OCI-LY7 (cell line): ENCODE data around the gene C2CD4A. TPM values are rescaled to one million over a fixed set of nuclear protein-coding genes. Genes with fewer than 3 reads are reported as not detected.

Experiments used
- BruUV-seq: library from RNA; stranded (reverse); fragments of 400-500 nt; replicated peaks from 2 replicates; lab custom pipeline; 2021; lab: Mats Ljungman, UMichigan
- CTCF ChIA-PET: fragments of 300-600 bp; sonication (Branson Sonifier 250); formaldehyde crosslinking; loops from one replicate; lab custom pipeline; 2022; ENCODE audit warnings: antibody characterized with exemption; ENCODE audit not compliant: unreplicated experiment; lab: Charles Lee
- POLR2A ChIA-PET: fragments of 300-600 bp; sonication (Branson Sonifier 250); formaldehyde crosslinking; loops from one replicate; lab custom pipeline; 2022; ENCODE audit warnings: antibody characterized with exemption; lab: Charles Lee
- DNase-seq: peaks from one replicate; pipeline ENCODE4 v3.0.0-alpha.2; 2015; ENCODE audit warnings: low spot score
- H2AFZ ChIP-seq: fragments of 200-600 bp; sonication (generic), shearing (Covaris generic); 2 replicates; pipeline ENCODE4 v1.6.1; 2014; ENCODE audit warnings: mild to moderate bottlenecking, antibody characterized with exemption, low read length, moderate library complexity
- H3K27ac ChIP-seq: fragments of 200-600 bp; sonication (generic); 2 replicates; pipeline ENCODE4 v1.5.1; 2014; ENCODE audit warnings: mixed run types, low read depth, mild to moderate bottlenecking, moderate library complexity, low read length, inconsistent platforms; ENCODE audit not compliant: poor library complexity, severe bottlenecking
- H3K36me3 ChIP-seq: fragments of 200-600 bp; sonication (generic); 2 replicates; pipeline ENCODE4 v1.6.1; 2014; ENCODE audit warnings: mild to moderate bottlenecking, antibody characterized with exemption, low read length, moderate library complexity, mixed read lengths; ENCODE audit not compliant: insufficient read depth
- H3K4me1 ChIP-seq: fragments of 200-600 bp; sonication (generic); 2 replicates; pipeline ENCODE4 v1.5.1; 2014; ENCODE audit warnings: mild to moderate bottlenecking, low read length; ENCODE audit not compliant: insufficient read depth, poor library complexity, severe bottlenecking
- H3K4me2 ChIP-seq: fragments of 200-600 bp; sonication (generic); 2 replicates; pipeline ENCODE4 v1.6.1; 2014; ENCODE audit warnings: mild to moderate bottlenecking, low read length
- H3K4me3 ChIP-seq: fragments of 200-600 bp; sonication (generic); 2 replicates; pipeline ENCODE4 v1.5.1; 2014; ENCODE audit warnings: mild to moderate bottlenecking, low read depth, low read length; ENCODE audit not compliant: poor library complexity, severe bottlenecking
- H3K79me2 ChIP-seq: fragments of 200-600 bp; sonication (generic); 2 replicates; pipeline ENCODE4 v1.6.1; 2016; ENCODE audit warnings: low read depth, mild to moderate bottlenecking, low read length, moderate library complexity, mixed read lengths; ENCODE audit not compliant: insufficient read depth
- H3K9me2 ChIP-seq: fragments of 200-600 bp; sonication (generic); 2 replicates; pipeline ENCODE4 v1.6.1; 2016; ENCODE audit warnings: mild to moderate bottlenecking, low read length, mixed read lengths; ENCODE audit not compliant: insufficient read depth
- H3K9me3 ChIP-seq: fragments of 200-600 bp; sonication (generic); 2 replicates; pipeline ENCODE4 v1.6.1; 2014; ENCODE audit warnings: mild to moderate bottlenecking, mixed run types, low read length, mixed read lengths
- H4K20me1 ChIP-seq: fragments of 200-600 bp; sonication (generic); 2 replicates; pipeline ENCODE4 v1.6.1; 2014; ENCODE audit warnings: mild to moderate bottlenecking, antibody characterized with exemption, low read length, moderate library complexity, mixed read lengths; ENCODE audit not compliant: insufficient read depth
- CTCF ChIP-seq: fragments of 200-600 bp; sonication (generic); conservative IDR thresholded peaks from 2 replicates; pipeline ENCODE4 v1.5.1; 2014; ENCODE audit warnings: mild to moderate bottlenecking, antibody characterized with exemption, low read length, moderate library complexity, mixed read lengths
- EZH2phosphoT487 ChIP-seq: fragments of 200-600 bp; sonication (generic); IDR thresholded peaks from 2 replicates; pipeline ENCODE4 v1.6.1; 2018; ENCODE audit warnings: low read depth, borderline replicate concordance, mild to moderate bottlenecking, mixed run types, antibody characterized with exemption, low read length, moderate library complexity, mixed read lengths
- intact Hi-C: fragments of 100-400 bp; cut with micrococcal nuclease; formaldehyde crosslinking; loops from one replicate; pipeline ENCODE4 v1.10.0; 2022; ENCODE audit not compliant: unreplicated experiment
- total RNA-seq, 2 experiments: library from RNA; depleted of rRNA in 1 of 2; stranded (reverse); fragments of >200 nt in 1 of 2; shearing (Covaris generic) in 1 of 2; gene quantifications; 2 replicates each; pipeline ENCODE4 v1.2.3, GENCODE V29; 2014 to 2022

Gene C2CD4A
- total RNA-seq, 2 experiments from 2014 or later = not detected

DNA sequence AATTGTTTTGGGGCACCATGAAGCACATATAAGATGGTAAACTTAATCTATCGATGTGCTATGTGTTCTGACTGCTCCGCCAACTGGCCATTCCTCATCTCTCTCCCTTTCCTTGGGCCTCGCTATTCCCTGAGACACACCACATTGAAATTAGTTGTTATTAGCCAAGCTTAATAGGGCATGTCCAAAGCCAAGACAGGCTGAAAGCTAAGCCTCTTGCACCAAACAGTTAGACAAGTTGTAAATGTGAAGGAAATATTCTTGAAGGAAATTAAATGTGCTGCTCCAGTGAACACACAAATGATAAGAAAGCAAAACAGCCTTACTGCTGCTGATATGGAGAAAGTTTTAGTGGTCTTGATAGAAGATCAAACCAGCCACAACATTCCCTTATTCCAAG, 39.3 kb downstream of the C2CD4A start:
- Histone ChIP-seq H3K4me1 (peaks cover 32% of the 10 kb centered on the region), H3K4me3 (no peak overlapping the region), H3K79me2 (no peaks in the 10 kb centered on the region), H3K27ac (peak overlapping the region; percentile 63), H3K36me3 (no peaks in the 10 kb centered on the region), H3K9me3 (no peaks in the 10 kb centered on the region), H2AFZ (no peak overlapping the region), H4K20me1 (no peaks in the 10 kb centered on the region), H3K9me2 (no peaks in the 10 kb centered on the region), H3K4me2 (peak overlapping the region; percentile 47)
- CTCF ChIA-PET = no interaction called here
- BruUV-seq = no TSS peak
- intact Hi-C loops = no loop called here
- DNase-seq = no peak
- POLR2A ChIA-PET = no interaction called here
- TF ChIP-seq EZH2phosphoT487 (no peak), CTCF (no peak)

- Histone ChIP-seq H3K4me1 (peaks cover 32% of the 10 kb centered on the region), H3K79me2 (no peaks in the 10 kb centered on the region), H3K4me2 (no peak overlapping the region), H2AFZ (no peak overlapping the region), H3K4me3 (no peak overlapping the region), H4K20me1 (no peaks in the 10 kb centered on the region), H3K9me2 (no peaks in the 10 kb centered on the region), H3K9me3 (no peaks in the 10 kb centered on the region), H3K27ac (no peak overlapping the region), H3K36me3 (no peaks in the 10 kb centered on the region)
- TF ChIP-seq EZH2phosphoT487 (no peak), CTCF (no peak)
- no TSS peak for BruUV-seq
- intact Hi-C loops = no loop called here
- CTCF ChIA-PET = no interaction called here
- no peak for DNase-seq
- POLR2A ChIA-PET = interaction anchor here (0.7 to 1.0 kb wide), 3 partner anchors 9 to 19 kb away, joined by 3 to 4 read pairs (median 3); no protein-coding TSS in a partner anchor
These were observed 40.9 kb downstream of the C2CD4A start for GRCh38 chr15:62107571-62108121.

DNA sequence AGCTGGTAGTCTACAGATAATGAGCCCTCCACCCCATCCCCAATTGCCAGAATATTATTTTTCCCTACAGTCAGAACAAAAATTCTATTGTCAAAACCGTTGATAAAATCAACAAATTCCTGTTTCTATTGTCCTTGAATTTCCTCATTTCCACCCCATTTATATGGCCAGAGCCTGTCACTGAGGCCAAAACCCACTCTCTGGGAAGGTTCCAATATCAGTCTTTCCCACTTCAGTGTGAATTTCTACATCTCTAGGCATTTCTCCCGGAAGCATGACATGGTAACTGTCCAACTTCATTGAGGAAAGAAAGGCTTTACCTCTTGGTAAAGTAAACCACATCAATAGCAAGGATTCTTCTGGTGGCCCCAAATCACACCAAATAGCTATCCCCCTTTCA, 41.6 kb downstream of the C2CD4A start:
- Histone ChIP-seq H3K27ac (no peak overlapping the region), H3K4me2 (no peak overlapping the region), H3K79me2 (no peaks in the 10 kb centered on the region), H2AFZ (no peak overlapping the region), H4K20me1 (no peaks in the 10 kb centered on the region), H3K9me2 (no peaks in the 10 kb centered on the region), H3K9me3 (no peaks in the 10 kb centered on the region), H3K4me3 (no peak overlapping the region), H3K4me1 (peaks cover 31% of the 10 kb centered on the region), H3K36me3 (no peaks in the 10 kb centered on the region)
- no peak for DNase-seq
- intact Hi-C loops = no loop called here
- POLR2A ChIA-PET = interaction anchor here (0.7 kb wide), 1 partner anchor 20 kb away, joined by 3 read pairs; no protein-coding TSS in a partner anchor
- BruUV-seq = no TSS peak
- CTCF ChIA-PET = no interaction called here
- TF ChIP-seq EZH2phosphoT487 (no peak), CTCF (no peak)
